Measurements from ENCODE around the gene FABP2. TPM values are rescaled to one million over a fixed set of nuclear protein-coding genes. Genes with fewer than 3 reads are reported as not detected.

Gene FABP2
- total and polyA plus RNA-seq, 8 donors: 0.12 to 14.3 (median 3.8) TPM; not detected in 5

- no peak overlapping the region for H3K4me3 ChIP-seq
- H3K36me3 ChIP-seq: no peaks in the 10 kb centered on the region
- intact Hi-C loops (cut with DNase I; ENCODE audit: low total_unique reads): no loop called here
- peaks cover 0 to 3% (median 0%) of the 10 kb centered on the region in 3 donors for H3K27me3 ChIP-seq
- TF ChIP-seq EP300 (IDR thresholded peaks at IDR 0.05): no peak
- no peak for TF ChIP-seq POLR2A (IDR thresholded peaks at IDR 0.05)
- TF ChIP-seq POLR2AphosphoS5 (IDR thresholded peaks at IDR 0.05): no peak
- TF ChIP-seq, protein P1, sequence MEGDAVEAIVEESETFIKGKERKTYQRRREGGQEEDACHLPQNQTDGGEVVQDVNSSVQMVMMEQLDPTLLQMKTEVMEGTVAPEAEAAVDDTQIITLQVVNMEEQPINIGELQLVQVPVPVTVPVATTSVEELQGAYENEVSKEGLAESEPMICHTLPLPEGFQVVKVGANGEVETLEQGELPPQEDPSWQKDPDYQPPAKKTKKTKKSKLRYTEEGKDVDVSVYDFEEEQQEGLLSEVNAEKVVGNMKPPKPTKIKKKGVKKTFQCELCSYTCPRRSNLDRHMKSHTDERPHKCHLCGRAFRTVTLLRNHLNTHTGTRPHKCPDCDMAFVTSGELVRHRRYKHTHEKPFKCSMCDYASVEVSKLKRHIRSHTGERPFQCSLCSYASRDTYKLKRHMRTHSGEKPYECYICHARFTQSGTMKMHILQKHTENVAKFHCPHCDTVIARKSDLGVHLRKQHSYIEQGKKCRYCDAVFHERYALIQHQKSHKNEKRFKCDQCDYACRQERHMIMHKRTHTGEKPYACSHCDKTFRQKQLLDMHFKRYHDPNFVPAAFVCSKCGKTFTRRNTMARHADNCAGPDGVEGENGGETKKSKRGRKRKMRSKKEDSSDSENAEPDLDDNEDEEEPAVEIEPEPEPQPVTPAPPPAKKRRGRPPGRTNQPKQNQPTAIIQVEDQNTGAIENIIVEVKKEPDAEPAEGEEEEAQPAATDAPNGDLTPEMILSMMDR (IDR thresholded peaks at IDR 0.05): no peak
- DNase-seq: no peak
- H3K9me3 ChIP-seq: no peaks in the 10 kb centered on the region
- peaks cover 0 to 3% (median 0%) of the 10 kb centered on the region in 4 donors for H3K4me1 ChIP-seq
- no peak overlapping the region for H3K27ac ChIP-seq
These were observed 8.7 kb downstream of the FABP2 start for GRCh38 chr4:119313237-119313636.

- intact Hi-C loops (cut with DNase I; ENCODE audit: low total_unique reads): no loop called here
These were observed 11.1 kb downstream of the FABP2 start for GRCh38 chr4:119310826-119311225.

DNA sequence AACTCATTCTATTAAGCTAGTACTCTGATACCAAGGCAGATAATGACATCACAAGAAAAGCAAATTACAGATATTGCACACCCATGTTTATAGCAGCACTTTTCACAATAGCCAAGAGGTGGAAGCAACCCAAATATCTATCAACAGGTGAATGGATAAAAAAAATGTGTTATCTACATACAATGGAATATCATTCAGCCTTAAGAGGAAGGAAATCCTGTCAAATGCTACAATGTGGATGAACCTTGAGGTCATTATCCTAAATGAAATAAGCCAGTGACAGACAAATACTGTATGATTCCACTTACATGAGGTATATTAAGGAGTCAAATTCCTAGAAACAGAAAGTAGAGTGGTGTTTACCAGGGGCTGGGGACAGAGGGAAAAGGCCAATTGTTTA is 14.3 kb downstream of the FABP2 start:
- DNase-seq: no peak
- intact Hi-C loops (cut with DNase I; ENCODE audit: low total_unique reads): no loop called here
- Histone ChIP-seq H3K36me3 (no peaks in the 10 kb centered on the region), H3K27ac (no peak overlapping the region), H3K4me3 (no peak overlapping the region), H3K27me3 (no peaks in the 10 kb centered on the region), H3K4me1 (no peaks in the 10 kb centered on the region), H3K9me3 (no peaks in the 10 kb centered on the region)
- no peak for TF ChIP-seq POLR2A (IDR thresholded peaks at IDR 0.05)
- no peak for TF ChIP-seq POLR2AphosphoS5 (IDR thresholded peaks at IDR 0.05)
- TF ChIP-seq, protein P1 (IDR thresholded peaks at IDR 0.05): no peak
- no peak for TF ChIP-seq EP300 (IDR thresholded peaks at IDR 0.05)

More at GRCh38 chr4:119310826-119311225, 11.1 kb downstream of the FABP2 start:
- no peak for TF ChIP-seq POLR2A (IDR thresholded peaks at IDR 0.05)
- TF ChIP-seq, protein P1 (IDR thresholded peaks at IDR 0.05): no peak
- no peak for TF ChIP-seq POLR2AphosphoS5 (IDR thresholded peaks at IDR 0.05)
- no peak for TF ChIP-seq EP300 (IDR thresholded peaks at IDR 0.05)
- Histone ChIP-seq H3K4me1 (peaks cover 0 to 3% (median 0%) of the 10 kb centered on the region in 4 donors), H3K27me3 (peaks cover 0 to 3% (median 0%) of the 10 kb centered on the region in 3 donors), H3K9me3 (no peaks in the 10 kb centered on the region), H3K36me3 (no peaks in the 10 kb centered on the region), H3K27ac (no peak overlapping the region), H3K4me3 (no peak overlapping the region)
- WGBS, 5 donors: 62 to 89% (median 68%) methylated on average over 1 of the region's 1 CpG
- no peak for DNase-seq

GRCh38 chr4:119304431-119304830 is 17.5 kb downstream of the FABP2 start:
- no peak overlapping the region for H3K27ac ChIP-seq
- DNase-seq: no peak
- intact Hi-C loops (cut with DNase I; ENCODE audit: low total_unique reads): no loop called here
- H3K27me3 ChIP-seq: no peaks in the 10 kb centered on the region
- H3K4me3 ChIP-seq: no peak overlapping the region
- H3K9me3 ChIP-seq: no peaks in the 10 kb centered on the region
- no peaks in the 10 kb centered on the region for H3K36me3 ChIP-seq
- H3K4me1 ChIP-seq: peaks cover 0 to 7% (median 4%) of the 10 kb centered on the region in 4 donors
- TF ChIP-seq POLR2AphosphoS5 (IDR thresholded peaks at IDR 0.05): no peak
- no peak for TF ChIP-seq EP300 (IDR thresholded peaks at IDR 0.05)
- TF ChIP-seq POLR2A (IDR thresholded peaks at IDR 0.05): no peak
- TF ChIP-seq, protein P1 (IDR thresholded peaks at IDR 0.05): no peak
